SK-N-SH treated with all-trans-retinoic acid at 6 μM for 48 hours (cell line): ENCODE data around the gene RPS24.

ENCODE experiments used
- ARNTL ChIP-seq: fragments of 450-650 bp; formaldehyde crosslinking; IDR thresholded peaks from 2 replicates; pipeline ENCODE4 v1.5.0; 2020; ENCODE audit warnings: low read depth, mild to moderate bottlenecking, moderate library complexity, borderline replicate concordance
- BACH2 ChIP-seq: fragments of 250-450 bp; sonication (Bioruptor Pico); IDR thresholded peaks from 2 replicates; pipeline ENCODE4 v1.9.0; 2021; ENCODE audit warnings: mild to moderate bottlenecking, borderline replicate concordance
- CSDC2 ChIP-seq: fragments of 250-450 bp; sonication (Bioruptor Pico); IDR thresholded peaks from 2 replicates; pipeline ENCODE4 v1.5.0; 2020; ENCODE audit warnings: mild to moderate bottlenecking, moderate library complexity
- GLIS3 ChIP-seq: fragments of 250-450 bp; sonication (Bioruptor Pico); IDR thresholded peaks from 2 replicates; pipeline ENCODE4 v1.5.0; 2020; ENCODE audit warnings: mild to moderate bottlenecking, moderate library complexity
- OSR1 ChIP-seq: fragments of 250-450 bp; sonication (Bioruptor Pico); IDR thresholded peaks from 2 replicates; pipeline ENCODE4 v1.8.0; 2022; ENCODE audit warnings: moderate library complexity, mild to moderate bottlenecking, inconsistent platforms
- TCF4 ChIP-seq: fragments of 250-450 bp; sonication (Bioruptor Pico); IDR thresholded peaks from 2 replicates; pipeline ENCODE4 v1.8.0; 2021; ENCODE audit warnings: mild to moderate bottlenecking, moderate library complexity, borderline replicate concordance
- ZC3H10 ChIP-seq: fragments of 250-450 bp; sonication (Bioruptor Pico); IDR thresholded peaks from 2 replicates; pipeline ENCODE4 v1.5.1; 2021; ENCODE audit warnings: mild to moderate bottlenecking, moderate library complexity
- ZFP3 ChIP-seq: fragments of 250-450 bp; sonication (Bioruptor Pico); IDR thresholded peaks from 2 replicates; pipeline ENCODE4 v1.5.0; 2020; ENCODE audit warnings: mild to moderate bottlenecking, moderate library complexity
- ZFP30 ChIP-seq: fragments of 450-650 bp; formaldehyde crosslinking; IDR thresholded peaks from 2 replicates; pipeline ENCODE4 v1.5.0; 2022; ENCODE audit warnings: mild to moderate bottlenecking, moderate library complexity
- ZNF70 ChIP-seq: fragments of 450-650 bp; formaldehyde crosslinking; IDR thresholded peaks from 2 replicates; pipeline ENCODE4 v1.5.0; 2020; ENCODE audit warnings: mild to moderate bottlenecking, moderate library complexity
- ZNF8 ChIP-seq: fragments of 450-650 bp; formaldehyde crosslinking; IDR thresholded peaks from 2 replicates; pipeline ENCODE4 v1.5.0; 2020; ENCODE audit warnings: mild to moderate bottlenecking, moderate library complexity
- TF ChIP-seq, protein P1 (sequence below): fragments of 250-450 bp; sonication (Bioruptor Pico); IDR thresholded peaks from 2 replicates; pipeline ENCODE4 v1.8.0; 2020; ENCODE audit warnings: mild to moderate bottlenecking, moderate library complexity, borderline replicate concordance
- TF ChIP-seq, protein P2 (sequence below): fragments of 250-450 bp; sonication (Bioruptor Pico); IDR thresholded peaks from 2 replicates; pipeline ENCODE4 v1.5.1; 2021; ENCODE audit warnings: mild to moderate bottlenecking, moderate library complexity

DNA sequence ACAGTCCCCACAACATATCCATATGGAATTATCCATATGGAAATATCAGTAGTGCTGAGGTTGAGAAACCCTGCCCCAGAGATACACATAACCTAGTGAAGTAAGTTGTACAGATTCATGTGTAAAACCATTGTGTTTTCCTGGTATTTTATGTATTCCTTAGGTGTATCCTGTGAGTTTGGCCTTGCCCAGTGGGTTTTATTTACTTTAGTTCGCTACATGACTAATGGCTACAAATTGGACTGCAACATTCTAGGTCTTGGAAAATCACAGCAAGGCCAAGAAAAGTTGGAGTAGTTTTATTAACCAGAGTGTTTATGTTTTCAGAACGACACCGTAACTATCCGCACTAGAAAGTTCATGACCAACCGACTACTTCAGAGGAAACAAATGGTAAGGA is 1.4 kb downstream of the RPS24 start:
- TF ChIP-seq BACH2 (CRISPR knock-in tag) (no peak), ZNF70 (CRISPR knock-in tag) (no peak), ZFP3 (CRISPR knock-in tag) (no peak), TCF4 (no peak), ZC3H10 (CRISPR knock-in tag) (no peak), GLIS3 (CRISPR knock-in tag) (no peak), ZNF8 (CRISPR knock-in tag) (no peak), ZFP30 (CRISPR knock-in tag) (no peak), CSDC2 (CRISPR knock-in tag) (no peak), ARNTL (no peak), OSR1 (CRISPR knock-in tag) (no peak)
- TF ChIP-seq, protein P1, sequence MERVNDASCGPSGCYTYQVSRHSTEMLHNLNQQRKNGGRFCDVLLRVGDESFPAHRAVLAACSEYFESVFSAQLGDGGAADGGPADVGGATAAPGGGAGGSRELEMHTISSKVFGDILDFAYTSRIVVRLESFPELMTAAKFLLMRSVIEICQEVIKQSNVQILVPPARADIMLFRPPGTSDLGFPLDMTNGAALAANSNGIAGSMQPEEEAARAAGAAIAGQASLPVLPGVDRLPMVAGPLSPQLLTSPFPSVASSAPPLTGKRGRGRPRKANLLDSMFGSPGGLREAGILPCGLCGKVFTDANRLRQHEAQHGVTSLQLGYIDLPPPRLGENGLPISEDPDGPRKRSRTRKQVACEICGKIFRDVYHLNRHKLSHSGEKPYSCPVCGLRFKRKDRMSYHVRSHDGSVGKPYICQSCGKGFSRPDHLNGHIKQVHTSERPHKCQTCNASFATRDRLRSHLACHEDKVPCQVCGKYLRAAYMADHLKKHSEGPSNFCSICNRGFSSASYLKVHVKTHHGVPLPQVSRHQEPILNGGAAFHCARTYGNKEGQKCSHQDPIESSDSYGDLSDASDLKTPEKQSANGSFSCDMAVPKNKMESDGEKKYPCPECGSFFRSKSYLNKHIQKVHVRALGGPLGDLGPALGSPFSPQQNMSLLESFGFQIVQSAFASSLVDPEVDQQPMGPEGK (CRISPR knock-in tag) = no peak
- TF ChIP-seq, protein P2, sequence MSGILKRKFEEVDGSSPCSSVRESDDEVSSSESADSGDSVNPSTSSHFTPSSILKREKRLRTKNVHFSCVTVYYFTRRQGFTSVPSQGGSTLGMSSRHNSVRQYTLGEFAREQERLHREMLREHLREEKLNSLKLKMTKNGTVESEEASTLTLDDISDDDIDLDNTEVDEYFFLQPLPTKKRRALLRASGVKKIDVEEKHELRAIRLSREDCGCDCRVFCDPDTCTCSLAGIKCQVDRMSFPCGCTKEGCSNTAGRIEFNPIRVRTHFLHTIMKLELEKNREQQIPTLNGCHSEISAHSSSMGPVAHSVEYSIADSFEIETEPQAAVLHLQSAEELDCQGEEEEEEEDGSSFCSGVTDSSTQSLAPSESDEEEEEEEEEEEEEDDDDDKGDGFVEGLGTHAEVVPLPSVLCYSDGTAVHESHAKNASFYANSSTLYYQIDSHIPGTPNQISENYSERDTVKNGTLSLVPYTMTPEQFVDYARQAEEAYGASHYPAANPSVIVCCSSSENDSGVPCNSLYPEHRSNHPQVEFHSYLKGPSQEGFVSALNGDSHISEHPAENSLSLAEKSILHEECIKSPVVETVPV = no peak
